HL-60 (cell line): ENCODE data around the gene CLCC1.
"Not testable (repeated sequence)": the region's sequence is repeated elsewhere in the genome, so short reads cannot be mapped to it uniquely, and the experiment has no call there.

Source experiments
- DNase-seq, 2 experiments: peaks; one replicate each; pipeline ENCODE4 v3.0.0-alpha.2; 2010 to 2020; ENCODE audit warnings: low read depth in 1 of 2, low spot score in 1 of 2
- H3K27ac ChIP-seq: fragments of 250-450 bp; sonication (Bioruptor Pico); replicated peaks from 2 replicates; pipeline ENCODE4 v1.5.1; 2020; ENCODE audit warnings: mild to moderate bottlenecking, moderate library complexity
- H3K27me3 ChIP-seq: fragments of 250-450 bp; sonication (Bioruptor Pico); 2 replicates; pipeline ENCODE4 v1.5.1; 2021; ENCODE audit warnings: mild to moderate bottlenecking, moderate library complexity; ENCODE audit not compliant: insufficient read depth, poor library complexity, severe bottlenecking
- H3K4me3 ChIP-seq: replicated peaks from 2 replicates; pipeline ENCODE4 v1.5.1; 2011; ENCODE audit warnings: mild to moderate bottlenecking, control low read depth, low read length; ENCODE audit not compliant: insufficient read depth
- GABPA ChIP-seq: IDR thresholded peaks from 2 replicates; pipeline ENCODE4 v1.6.1; 2012; ENCODE audit warnings: low read depth
- POLR2AphosphoS5 ChIP-seq: IDR thresholded peaks from 2 replicates; pipeline ENCODE4 v1.6.1; 2012; ENCODE audit warnings: low read depth
- SPI1 ChIP-seq: IDR thresholded peaks from 2 replicates; pipeline ENCODE4 v1.6.1; 2012; ENCODE audit warnings: low read depth, mild to moderate bottlenecking, borderline replicate concordance
- TF ChIP-seq, protein P1 (sequence below): IDR thresholded peaks from 2 replicates; pipeline ENCODE4 v1.6.1; 2012; ENCODE audit warnings: low read depth; ENCODE audit not compliant: insufficient replicate concordance
- TF ChIP-seq, protein P2 (sequence below): IDR thresholded peaks from one replicate; pipeline ENCODE4 v1.5.1; 2011; ENCODE audit warnings: low read length, control low read depth, inconsistent platforms; ENCODE audit not compliant: insufficient read depth

CLCC1 gene

DNA sequence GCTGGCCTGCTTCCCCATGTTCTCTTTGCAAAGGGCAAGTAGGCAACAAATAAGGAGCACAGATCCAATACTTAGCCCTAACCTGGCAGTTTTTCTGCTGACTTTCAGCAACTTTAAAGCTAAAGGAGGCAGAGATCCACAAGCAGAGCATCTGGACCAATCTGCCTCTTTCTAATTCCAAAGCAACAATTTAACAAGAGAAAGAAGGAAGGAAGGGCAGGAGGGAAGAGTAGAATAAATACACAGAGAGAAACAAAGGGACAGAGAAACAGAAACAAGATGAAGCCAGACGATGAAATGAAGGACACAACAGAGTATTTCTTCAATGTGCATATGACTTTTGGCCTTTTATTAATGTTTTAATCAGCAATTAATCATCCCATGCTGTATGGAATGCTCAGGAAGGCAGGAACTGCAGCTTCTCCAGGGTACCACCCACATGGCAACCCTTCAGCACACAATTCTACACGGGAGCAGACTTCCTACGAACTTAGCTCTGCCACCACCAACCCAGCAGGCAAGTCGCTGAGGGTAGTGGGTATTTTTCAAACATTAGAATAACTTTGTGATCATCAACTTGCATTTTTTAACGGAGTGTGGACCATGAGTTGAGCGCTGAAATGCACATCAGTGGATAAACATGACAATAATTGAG is 15.3 kb downstream of the CLCC1 start:
- no peak for DNase-seq
- no peak overlapping the region for H3K27ac ChIP-seq
- H3K4me3 ChIP-seq = no peak overlapping the region
- no peak for TF ChIP-seq GABPA
- TF ChIP-seq POLR2AphosphoS5 = no peak
- TF ChIP-seq, protein P1, sequence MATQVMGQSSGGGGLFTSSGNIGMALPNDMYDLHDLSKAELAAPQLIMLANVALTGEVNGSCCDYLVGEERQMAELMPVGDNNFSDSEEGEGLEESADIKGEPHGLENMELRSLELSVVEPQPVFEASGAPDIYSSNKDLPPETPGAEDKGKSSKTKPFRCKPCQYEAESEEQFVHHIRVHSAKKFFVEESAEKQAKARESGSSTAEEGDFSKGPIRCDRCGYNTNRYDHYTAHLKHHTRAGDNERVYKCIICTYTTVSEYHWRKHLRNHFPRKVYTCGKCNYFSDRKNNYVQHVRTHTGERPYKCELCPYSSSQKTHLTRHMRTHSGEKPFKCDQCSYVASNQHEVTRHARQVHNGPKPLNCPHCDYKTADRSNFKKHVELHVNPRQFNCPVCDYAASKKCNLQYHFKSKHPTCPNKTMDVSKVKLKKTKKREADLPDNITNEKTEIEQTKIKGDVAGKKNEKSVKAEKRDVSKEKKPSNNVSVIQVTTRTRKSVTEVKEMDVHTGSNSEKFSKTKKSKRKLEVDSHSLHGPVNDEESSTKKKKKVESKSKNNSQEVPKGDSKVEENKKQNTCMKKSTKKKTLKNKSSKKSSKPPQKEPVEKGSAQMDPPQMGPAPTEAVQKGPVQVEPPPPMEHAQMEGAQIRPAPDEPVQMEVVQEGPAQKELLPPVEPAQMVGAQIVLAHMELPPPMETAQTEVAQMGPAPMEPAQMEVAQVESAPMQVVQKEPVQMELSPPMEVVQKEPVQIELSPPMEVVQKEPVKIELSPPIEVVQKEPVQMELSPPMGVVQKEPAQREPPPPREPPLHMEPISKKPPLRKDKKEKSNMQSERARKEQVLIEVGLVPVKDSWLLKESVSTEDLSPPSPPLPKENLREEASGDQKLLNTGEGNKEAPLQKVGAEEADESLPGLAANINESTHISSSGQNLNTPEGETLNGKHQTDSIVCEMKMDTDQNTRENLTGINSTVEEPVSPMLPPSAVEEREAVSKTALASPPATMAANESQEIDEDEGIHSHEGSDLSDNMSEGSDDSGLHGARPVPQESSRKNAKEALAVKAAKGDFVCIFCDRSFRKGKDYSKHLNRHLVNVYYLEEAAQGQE = no peak
- no peak for TF ChIP-seq SPI1
- TF ChIP-seq, protein P2, sequence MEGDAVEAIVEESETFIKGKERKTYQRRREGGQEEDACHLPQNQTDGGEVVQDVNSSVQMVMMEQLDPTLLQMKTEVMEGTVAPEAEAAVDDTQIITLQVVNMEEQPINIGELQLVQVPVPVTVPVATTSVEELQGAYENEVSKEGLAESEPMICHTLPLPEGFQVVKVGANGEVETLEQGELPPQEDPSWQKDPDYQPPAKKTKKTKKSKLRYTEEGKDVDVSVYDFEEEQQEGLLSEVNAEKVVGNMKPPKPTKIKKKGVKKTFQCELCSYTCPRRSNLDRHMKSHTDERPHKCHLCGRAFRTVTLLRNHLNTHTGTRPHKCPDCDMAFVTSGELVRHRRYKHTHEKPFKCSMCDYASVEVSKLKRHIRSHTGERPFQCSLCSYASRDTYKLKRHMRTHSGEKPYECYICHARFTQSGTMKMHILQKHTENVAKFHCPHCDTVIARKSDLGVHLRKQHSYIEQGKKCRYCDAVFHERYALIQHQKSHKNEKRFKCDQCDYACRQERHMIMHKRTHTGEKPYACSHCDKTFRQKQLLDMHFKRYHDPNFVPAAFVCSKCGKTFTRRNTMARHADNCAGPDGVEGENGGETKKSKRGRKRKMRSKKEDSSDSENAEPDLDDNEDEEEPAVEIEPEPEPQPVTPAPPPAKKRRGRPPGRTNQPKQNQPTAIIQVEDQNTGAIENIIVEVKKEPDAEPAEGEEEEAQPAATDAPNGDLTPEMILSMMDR = no peak
- no peaks in the 10 kb centered on the region for H3K27me3 ChIP-seq

DNA sequence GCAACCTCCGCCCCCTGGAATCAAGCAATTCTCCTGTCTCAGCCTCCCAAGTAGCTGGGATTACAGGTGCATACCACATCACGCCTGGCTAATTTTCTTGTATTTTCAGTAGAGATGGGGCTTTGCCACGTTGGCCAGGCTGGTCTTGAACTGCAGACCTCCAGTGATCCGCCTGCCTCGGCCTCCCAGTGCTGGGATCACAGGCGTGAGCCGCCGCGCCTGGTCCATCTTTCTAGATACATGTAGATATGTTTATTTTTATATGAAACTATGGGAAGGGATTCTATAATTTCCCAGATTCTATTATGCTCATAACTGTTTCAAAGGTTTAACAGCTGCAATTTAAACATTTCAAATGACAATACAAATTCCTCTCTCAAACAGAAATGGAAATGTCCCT is 27.1 kb downstream of the CLCC1 start:
- TF ChIP-seq, protein P1 = no peak
- no peak for TF ChIP-seq GABPA
- no peak overlapping the region for H3K27ac ChIP-seq
- H3K4me3 ChIP-seq = no peak overlapping the region
- no peaks in the 10 kb centered on the region for H3K27me3 ChIP-seq
- no peak for DNase-seq

DNA sequence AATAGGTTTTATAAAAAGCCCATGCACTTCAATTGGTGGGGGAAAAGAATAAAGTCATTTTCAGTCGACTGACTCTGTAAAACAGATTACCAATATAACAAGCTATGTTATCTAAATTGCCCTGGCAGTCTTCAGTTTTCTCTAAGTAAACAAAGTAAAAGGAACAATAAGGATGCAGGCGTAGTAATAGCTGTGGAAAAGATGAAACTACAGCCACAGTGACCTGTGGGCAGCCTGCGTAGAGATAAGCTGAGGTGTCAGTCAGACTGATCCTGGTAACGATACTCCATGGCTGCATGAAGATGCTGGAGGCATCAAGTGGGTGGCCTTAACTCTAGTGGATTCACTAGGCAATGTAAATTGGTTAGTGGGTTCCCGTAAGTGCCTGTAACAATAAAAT is 29.3 kb downstream of the CLCC1 start:
- H3K27ac ChIP-seq = no peak overlapping the region
- H3K27me3 ChIP-seq = no peaks in the 10 kb centered on the region
- TF ChIP-seq, protein P1 = no peak
- TF ChIP-seq POLR2AphosphoS5 (no peak), SPI1 (no peak), GABPA (no peak)
- TF ChIP-seq, protein P2 = no peak
- no peak overlapping the region for H3K4me3 ChIP-seq
- no peak for DNase-seq

DNA sequence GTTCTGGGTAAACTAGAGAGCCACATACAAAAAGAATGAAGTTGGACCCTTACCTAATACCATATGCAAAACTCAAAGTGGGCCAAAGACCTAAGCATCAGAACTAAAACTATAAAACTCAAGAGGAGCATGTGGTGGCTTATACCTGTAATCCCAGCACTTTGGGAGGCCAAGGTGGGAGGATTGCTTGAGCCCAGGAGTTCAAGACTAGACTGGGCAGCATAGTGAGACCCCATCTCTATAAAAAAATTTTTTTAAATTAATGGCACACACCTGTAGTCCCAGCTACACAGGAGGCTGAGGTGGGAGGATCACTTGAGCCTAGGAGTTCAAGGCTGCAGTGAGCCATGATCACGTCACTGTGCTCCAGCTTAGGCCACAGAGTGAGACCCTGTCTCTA is 35.7 kb downstream of the CLCC1 start:
- H3K4me3 ChIP-seq = not testable (repeated sequence)

More for the DNA sequence above, 35.7 kb downstream of the CLCC1 start:
- not testable (repeated sequence) for H3K27ac ChIP-seq, H3K27me3 ChIP-seq, DNase-seq
